GM13976 (cell line): ENCODE results near the gene C9orf85.

Source experiments
- DNase-seq: peaks from one replicate; pipeline ENCODE4 v3.0.0; 2012; ENCODE audit warnings: low spot score
- CTCF ChIP-seq: IDR thresholded peaks from 2 replicates; pipeline ENCODE4 v1.5.1; 2012; ENCODE audit warnings: borderline replicate concordance, mild to moderate bottlenecking; ENCODE audit not compliant: insufficient read depth; ENCODE audit errors: extremely low read depth, missing control alignments, control extremely low read depth
- in situ Hi-C: fragments of 300-500 bp; cut with MboI; formaldehyde crosslinking; loops from one replicate; pipeline ENCODE4 v1.12.0; 2022; ENCODE audit warnings: low sequenced_read_pairs, mixed read lengths, inconsistent platforms; ENCODE audit not compliant: unreplicated experiment

The C9orf85 gene

GRCh38 chr9:71977003-71977402 is 65.6 kb downstream of the C9orf85 start:
- in situ Hi-C loops, result no loop called here
- DNase-seq, result no peak
- no peak for TF ChIP-seq CTCF

GRCh38 chr9:71980266-71981190 is 69.1 kb downstream of the C9orf85 start:
- TF ChIP-seq CTCF, result no peak
- DNase-seq, result no peak
- in situ Hi-C loops, result no loop called here

GRCh38 chr9:71981944-71982343 is 70.5 kb downstream of the C9orf85 start:
- TF ChIP-seq CTCF, result no peak
- in situ Hi-C loops, result no loop called here
- no peak for DNase-seq

- DNase-seq, result no peak
- TF ChIP-seq CTCF, result no peak
- in situ Hi-C loops, result no loop called here
Measured at GRCh38 chr9:71984403-71984802, 73.0 kb downstream of the C9orf85 start.

- no peak for TF ChIP-seq CTCF
- in situ Hi-C loops, result no loop called here
- no peak for DNase-seq
Measured at GRCh38 chr9:71984831-71985281, 73.4 kb downstream of the C9orf85 start.

- in situ Hi-C loops, result no loop called here
- TF ChIP-seq CTCF, result no peak
- DNase-seq, result no peak
Measured at GRCh38 chr9:71985297-71985911, 74.0 kb downstream of the C9orf85 start.
